ENCODE measurements around the gene UPK1A. TPM values are rescaled to one million over a fixed set of nuclear protein-coding genes. Genes with fewer than 3 reads are reported as not detected.

UPK1A gene
- total and polyA plus RNA-seq, 2 of the 8 experiments (the other 6 are each of a cell fraction or from before 2014, with no cell fraction given): 0.56 to 9.9 TPM

GRCh38 chr19:35712567-35713505 lies 46.5 kb downstream of the UPK1A start:
- H3K23ac ChIP-seq (ENCODE audit: insufficient read length): no peak overlapping the region
- H3K18ac ChIP-seq (ENCODE audit: extremely low read depth, low read length): no peak overlapping the region
- H3K79me2 ChIP-seq (ENCODE audit: control insufficient read depth in 1 of 2, insufficient read depth in 2 of 2, low read length in 2 of 2): no peaks in the 10 kb centered on the region; a peak in 1 of 4 replicates
- no peak overlapping the region for H3K27ac ChIP-seq (ENCODE audit: low read depth, low read length)
- DNase-seq (ENCODE audit: low read depth in 1 of 2, low spot score in 2 of 2): peak in 1 of 2 experiments; percentile 62
- H3K79me1 ChIP-seq (ENCODE audit: low read depth, low read length): no peaks in the 10 kb centered on the region
- POLR2A ChIA-PET (ENCODE audit: partially characterized antibody): interaction anchor here (1.0 to 4.9 kb wide), 6 partner anchors 9 to 100 kb away, joined by 3 to 28 read pairs (median 8); partner anchors contain the start of genes HAUS5 and ZBTB32
- H2BK15ac ChIP-seq (ENCODE audit: low read length): no peak overlapping the region
- H3K9ac ChIP-seq (replicated peaks in 1 of 4; ENCODE audit: extremely low read depth in 1 of 4, low read depth in 3 of 4, low read length in 3 of 4): no peak overlapping the region
- H3K4me3 ChIP-seq (ENCODE audit: extremely low read depth in 1 of 4, insufficient read depth in 2 of 4, low read depth in 3 of 4, low read length in 4 of 4): no peak overlapping the region
- H3K14ac ChIP-seq (ENCODE audit: insufficient read length): no peak overlapping the region
- H4K91ac ChIP-seq (replicated peaks; ENCODE audit: insufficient read length, low read length): no peak overlapping the region
- no peaks in the 10 kb centered on the region; a peak in 1 of 8 replicates for H3K36me3 ChIP-seq (ENCODE audit: control insufficient read depth in 2 of 4, insufficient read depth in 4 of 4, low read length in 3 of 4)
- no peak overlapping the region for H2BK12ac ChIP-seq (ENCODE audit: low read depth, low read length)
- H3K23me2 ChIP-seq (ENCODE audit: low read depth, low read length): peaks cover 10% of the 10 kb centered on the region
- WGBS, 2 experiments (ENCODE audit: extremely low coverage in 1 of 2, insufficient coverage in 1 of 2, insufficient read length in 1 of 2, insufficient replicate concordance in 2 of 2, low coverage in 1 of 2, low lambda C conversion rate in 2 of 2, missing lambda C conversion rate in 1 of 2): 78% methylated on average over 11 of the region's 11 CpGs; no CpG with 5 or more reads in 1 of the 2 experiments
- no peak overlapping the region for H2AK5ac ChIP-seq (ENCODE audit: low read depth, low read length)
- peaks cover 5% of the 10 kb centered on the region in 2 experiments for H4K20me1 ChIP-seq (replicated peaks in 1 of 2; ENCODE audit: control insufficient read depth in 1 of 2, insufficient read depth in 2 of 2, low read length in 2 of 2)
- H3K56ac ChIP-seq (replicated peaks; ENCODE audit: insufficient read length, low read depth, low read length): no peak overlapping the region
- H4K5ac ChIP-seq (ENCODE audit: insufficient read length, low read depth, low read length): no peak overlapping the region
- H3K4me1 ChIP-seq (replicated peaks in 1 of 4; ENCODE audit: control insufficient read depth in 3 of 4, insufficient read depth in 4 of 4, low read length in 3 of 4): peaks cover 0 to 28% (median 16%) of the 10 kb centered on the region in 4 experiments; a peak in 6 of 7 replicates
- no peak overlapping the region for H2BK120ac ChIP-seq (replicated peaks; ENCODE audit: low read depth, low read length)
- H2BK20ac ChIP-seq (ENCODE audit: low read length): no peak overlapping the region
- H3K9me3 ChIP-seq (ENCODE audit: insufficient read depth in 2 of 2, low read depth in 1 of 2, low read length in 1 of 2): no peaks in the 10 kb centered on the region
- H3K27me3 ChIP-seq (replicated peaks in 1 of 4; ENCODE audit: control insufficient read depth in 3 of 4, extremely low read depth in 1 of 4, insufficient read depth in 3 of 4, low read length in 3 of 4): no peaks in the 10 kb centered on the region
- no peak overlapping the region for H3K4me2 ChIP-seq (ENCODE audit: insufficient read depth in 1 of 2, low read depth in 2 of 2, low read length in 2 of 2)
- H2AFZ ChIP-seq (ENCODE audit: low read length): no peak overlapping the region
- no peak for FAIRE-seq
- CTCF ChIA-PET (ENCODE audit: partially characterized antibody): interaction anchor here (0.6 to 6.6 kb wide), 6 partner anchors 13 to 1942 kb away, joined by 3 to 105 read pairs (median 4); no protein-coding TSS in a partner anchor
- H4K8ac ChIP-seq (ENCODE audit: extremely low read depth, insufficient read depth, low read length): no peak overlapping the region
- no peak overlapping the region for H3K4ac ChIP-seq (replicated peaks; ENCODE audit: insufficient read length, low read depth, low read length)
- H2BK5ac ChIP-seq (ENCODE audit: low read depth, low read length): no peak overlapping the region
- no peak for TF ChIP-seq EGR1 (IDR thresholded peaks at IDR 0.05; ENCODE audit: borderline replicate concordance, low read depth, low read length)
- no peak for TF ChIP-seq USF2 (IDR thresholded peaks at IDR 0.05; ENCODE audit: low read length)
- no peak for TF ChIP-seq CBX5 (IDR thresholded peaks at IDR 0.05; ENCODE audit: low read depth, low read length)
- TF ChIP-seq CHD1 (IDR thresholded peaks at IDR 0.05; ENCODE audit: low read depth, low read length): no peak
- TF ChIP-seq ASH2L (IDR thresholded peaks at IDR 0.05; ENCODE audit: low read length): no peak
- no peak for TF ChIP-seq KDM1A (IDR thresholded peaks at IDR 0.05; ENCODE audit: borderline replicate concordance, low read length)
- TF ChIP-seq POLR2AphosphoS5 (IDR thresholded peaks at IDR 0.05; ENCODE audit: low read depth, low read length): no peak
- no peak for TF ChIP-seq RBBP5 (IDR thresholded peaks at IDR 0.05; ENCODE audit: borderline replicate concordance, low read depth, low read length)
- no peak for TF ChIP-seq BRCA1 (IDR thresholded peaks at IDR 0.05; ENCODE audit: low read depth, low read length)
- TF ChIP-seq NANOG (IDR thresholded peaks at IDR 0.05; ENCODE audit: insufficient read depth, low read depth, low read length, poor library complexity, severe bottlenecking): no peak
- TF ChIP-seq ZNF274 (IDR thresholded peaks at IDR 0.05; ENCODE audit: borderline replicate concordance, extremely low read depth, low read length): no peak

All from H1 (cell line).